ENCODE measurements around the gene SPRR2A. TPM values are rescaled to one million over a fixed set of nuclear protein-coding genes. Genes with fewer than 3 reads are reported as not detected.
"Not testable (repeated sequence)": the region's sequence is repeated elsewhere in the genome, so short reads cannot be mapped to it uniquely, and the experiment has no call there.

SPRR2A gene
- polyA plus RNA-seq, 1 experiment, result not detected

GRCh38 chr1:153058826-153059784, 1.8 kb upstream of the SPRR2A start:
- Histone ChIP-seq H3K9me3 (ENCODE audit: control insufficient read depth, insufficient read depth, low read length) (no peaks in the 10 kb centered on the region), H3K27me3 (ENCODE audit: control insufficient read depth, insufficient read depth, low read length) (no peaks in the 10 kb centered on the region), H3K4me3 (ENCODE audit: low read depth, low read length) (no peak overlapping the region), H3K27ac (ENCODE audit: low read depth, low read length) (no peak overlapping the region)
- no peak for TF ChIP-seq CTCF (IDR thresholded peaks at IDR 0.05; ENCODE audit: low read depth, low read length)
- POLR2A ChIA-PET, result no interaction called here
- CTCF ChIA-PET, result interaction anchor here (0.6 kb wide), 1 partner anchor 69 kb away, joined by 5 read pairs; no protein-coding TSS in a partner anchor
- no peak for DNase-seq (ENCODE audit: low read depth, low spot score)

- no peaks in the 10 kb centered on the region for H3K27me3 ChIP-seq (ENCODE audit: control insufficient read depth, insufficient read depth, low read length)
- ChIA-PET POLR2A (no interaction called here), CTCF (no interaction called here)
- no peak for DNase-seq (ENCODE audit: low read depth, low spot score)
- no peak overlapping the region for H3K4me3 ChIP-seq (ENCODE audit: low read depth, low read length)
- H3K9me3 ChIP-seq (ENCODE audit: control insufficient read depth, insufficient read depth, low read length), result no peaks in the 10 kb centered on the region
- no peak overlapping the region for H3K27ac ChIP-seq (ENCODE audit: low read depth, low read length)
- no peak for TF ChIP-seq CTCF (IDR thresholded peaks at IDR 0.05; ENCODE audit: low read depth, low read length)
Measured at GRCh38 chr1:153058154-153058553, 842 bp upstream of the SPRR2A start.

- POLR2A ChIA-PET; H3K27me3 ChIP-seq (ENCODE audit: control insufficient read depth, insufficient read depth, low read length); CTCF ChIA-PET; H3K4me3 ChIP-seq (ENCODE audit: low read depth, low read length); H3K27ac ChIP-seq (ENCODE audit: low read depth, low read length); DNase-seq (ENCODE audit: low read depth, low spot score); H3K9me3 ChIP-seq (ENCODE audit: control insufficient read depth, insufficient read depth, low read length): not testable (repeated sequence)
Measured at GRCh38 chr1:153056111-153056510, 1.2 kb downstream of the SPRR2A start.

- Histone ChIP-seq H3K27ac (ENCODE audit: low read depth, low read length) (no peak overlapping the region), H3K9me3 (ENCODE audit: control insufficient read depth, insufficient read depth, low read length) (no peaks in the 10 kb centered on the region), H3K27me3 (ENCODE audit: control insufficient read depth, insufficient read depth, low read length) (no peaks in the 10 kb centered on the region), H3K4me3 (ENCODE audit: low read depth, low read length) (no peak overlapping the region)
- no peak for DNase-seq (ENCODE audit: low read depth, low spot score)
- TF ChIP-seq CTCF (IDR thresholded peaks at IDR 0.05; ENCODE audit: low read depth, low read length), result no peak
- ChIA-PET POLR2A (no interaction called here), CTCF (no interaction called here)
Measured at GRCh38 chr1:153049211-153049610, 8.1 kb downstream of the SPRR2A start.

- POLR2A ChIA-PET, result no interaction called here
Measured at GRCh38 chr1:153040950-153041631, 16.2 kb downstream of the SPRR2A start, which contains the start of gene SPRR2D. SPRR2D (minus strand) TSS chr1:153041120; CDS start chr1:153040346, 774 bp downstream.

More at GRCh38 chr1:153040950-153041631, 16.2 kb downstream of the SPRR2A start, which contains the start of gene SPRR2D:
- no peak within 1 kb of the TSS for H3K4me3 ChIP-seq (ENCODE audit: low read depth, low read length)
- TF ChIP-seq CTCF (IDR thresholded peaks at IDR 0.05; ENCODE audit: low read depth, low read length), result no peak
- DNase-seq (ENCODE audit: low read depth, low spot score), result no peak
- H3K9me3 ChIP-seq (ENCODE audit: control insufficient read depth, insufficient read depth, low read length), result no peaks in the 10 kb centered on the region
- no peaks in the 10 kb centered on the region for H3K27me3 ChIP-seq (ENCODE audit: control insufficient read depth, insufficient read depth, low read length)
- CTCF ChIA-PET, result no interaction called here
- H3K27ac ChIP-seq (ENCODE audit: low read depth, low read length), result no peak within 1 kb of the TSS
